ENCODE data around the gene CCDC152.

GRCh38 chr5:42751044-42751443, 5.6 kb upstream of the CCDC152 start:
- TF ChIP-seq CTCF (IDR thresholded peaks at IDR 0.05) (no peak), POLR2A (IDR thresholded peaks at IDR 0.05) (no peak)
